ENCODE data around the gene IGSF1. TPM values are rescaled to one million over a fixed set of nuclear protein-coding genes. Genes with fewer than 3 reads are reported as not detected.

IGSF1 gene
- total and polyA plus RNA-seq, 9 of the 15 experiments (the other 6 are each of a cell fraction or from before 2014, with no cell fraction given): 0.33 to 1.5 (median 1.0) TPM

DNA sequence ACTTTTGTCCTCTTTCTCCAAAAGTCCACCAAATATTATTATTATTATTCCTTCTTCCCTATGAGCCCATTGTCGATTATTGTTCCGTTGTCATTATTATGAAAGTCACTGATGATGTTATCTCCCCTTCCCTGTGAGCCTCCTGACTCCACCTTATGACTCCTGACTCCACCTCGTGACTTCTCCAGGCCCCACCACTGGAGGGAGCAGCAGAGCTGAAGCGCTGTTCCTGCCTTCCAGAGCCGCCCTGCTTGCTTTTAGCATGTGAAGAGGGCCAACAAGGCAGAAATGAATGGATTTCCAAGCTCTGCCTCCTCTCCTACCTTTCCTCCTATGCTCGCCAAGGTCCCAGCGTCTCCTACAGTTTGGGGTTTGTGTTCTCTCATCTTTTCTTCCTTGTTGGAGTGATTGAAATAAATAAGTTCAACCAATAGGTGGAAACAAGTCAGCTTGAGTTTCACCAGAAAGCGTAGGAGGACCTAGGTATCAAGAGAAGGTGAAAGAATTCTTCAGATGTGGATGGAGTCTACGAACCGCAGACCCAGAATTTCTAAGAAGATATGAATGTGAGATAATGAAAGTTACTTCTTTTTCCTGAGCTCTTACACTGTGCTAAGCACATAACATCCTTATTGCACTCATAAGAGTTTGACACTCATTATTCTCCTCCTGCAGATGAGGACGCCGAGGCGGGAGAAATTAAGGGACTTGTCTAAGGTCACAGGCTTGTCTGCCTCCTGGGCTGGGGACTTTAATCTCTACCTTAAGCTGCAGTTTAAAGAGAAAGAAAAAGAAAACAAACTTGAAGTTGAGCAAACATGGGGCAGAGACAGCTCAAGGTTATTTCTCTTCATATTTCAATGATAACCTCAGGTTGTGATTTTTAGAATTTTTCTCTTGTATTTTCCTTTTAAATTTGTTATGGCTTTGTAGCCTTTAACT lies 26.1 kb downstream of the IGSF1 start (continued):
- TF ChIP-seq, protein P1, sequence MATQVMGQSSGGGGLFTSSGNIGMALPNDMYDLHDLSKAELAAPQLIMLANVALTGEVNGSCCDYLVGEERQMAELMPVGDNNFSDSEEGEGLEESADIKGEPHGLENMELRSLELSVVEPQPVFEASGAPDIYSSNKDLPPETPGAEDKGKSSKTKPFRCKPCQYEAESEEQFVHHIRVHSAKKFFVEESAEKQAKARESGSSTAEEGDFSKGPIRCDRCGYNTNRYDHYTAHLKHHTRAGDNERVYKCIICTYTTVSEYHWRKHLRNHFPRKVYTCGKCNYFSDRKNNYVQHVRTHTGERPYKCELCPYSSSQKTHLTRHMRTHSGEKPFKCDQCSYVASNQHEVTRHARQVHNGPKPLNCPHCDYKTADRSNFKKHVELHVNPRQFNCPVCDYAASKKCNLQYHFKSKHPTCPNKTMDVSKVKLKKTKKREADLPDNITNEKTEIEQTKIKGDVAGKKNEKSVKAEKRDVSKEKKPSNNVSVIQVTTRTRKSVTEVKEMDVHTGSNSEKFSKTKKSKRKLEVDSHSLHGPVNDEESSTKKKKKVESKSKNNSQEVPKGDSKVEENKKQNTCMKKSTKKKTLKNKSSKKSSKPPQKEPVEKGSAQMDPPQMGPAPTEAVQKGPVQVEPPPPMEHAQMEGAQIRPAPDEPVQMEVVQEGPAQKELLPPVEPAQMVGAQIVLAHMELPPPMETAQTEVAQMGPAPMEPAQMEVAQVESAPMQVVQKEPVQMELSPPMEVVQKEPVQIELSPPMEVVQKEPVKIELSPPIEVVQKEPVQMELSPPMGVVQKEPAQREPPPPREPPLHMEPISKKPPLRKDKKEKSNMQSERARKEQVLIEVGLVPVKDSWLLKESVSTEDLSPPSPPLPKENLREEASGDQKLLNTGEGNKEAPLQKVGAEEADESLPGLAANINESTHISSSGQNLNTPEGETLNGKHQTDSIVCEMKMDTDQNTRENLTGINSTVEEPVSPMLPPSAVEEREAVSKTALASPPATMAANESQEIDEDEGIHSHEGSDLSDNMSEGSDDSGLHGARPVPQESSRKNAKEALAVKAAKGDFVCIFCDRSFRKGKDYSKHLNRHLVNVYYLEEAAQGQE (IDR thresholded peaks at IDR 0.05; ENCODE audit: borderline replicate concordance): peak; percentile 52; the same call in 1 of the 2 replicates
- TF ChIP-seq, protein P1 (CRISPR knock-in tag; IDR thresholded peaks at IDR 0.05; ENCODE audit: low read depth): no peak
- TF ChIP-seq, protein P2, sequence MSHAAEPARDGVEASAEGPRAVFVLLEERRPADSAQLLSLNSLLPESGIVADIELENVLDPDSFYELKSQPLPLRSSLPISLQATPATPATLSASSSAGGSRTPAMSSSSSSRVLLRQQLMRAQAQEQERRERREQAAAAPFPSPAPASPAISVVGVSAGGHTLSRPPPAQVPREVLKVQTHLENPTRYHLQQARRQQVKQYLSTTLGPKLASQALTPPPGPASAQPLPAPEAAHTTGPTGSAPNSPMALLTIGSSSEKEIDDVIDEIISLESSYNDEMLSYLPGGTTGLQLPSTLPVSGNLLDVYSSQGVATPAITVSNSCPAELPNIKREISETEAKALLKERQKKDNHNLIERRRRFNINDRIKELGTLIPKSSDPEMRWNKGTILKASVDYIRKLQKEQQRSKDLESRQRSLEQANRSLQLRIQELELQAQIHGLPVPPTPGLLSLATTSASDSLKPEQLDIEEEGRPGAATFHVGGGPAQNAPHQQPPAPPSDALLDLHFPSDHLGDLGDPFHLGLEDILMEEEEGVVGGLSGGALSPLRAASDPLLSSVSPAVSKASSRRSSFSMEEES (CRISPR knock-in tag; IDR thresholded peaks at IDR 0.05): peak; percentile 82
- peak; percentile 69 to 74 for TF ChIP-seq RAD21 (CRISPR knock-in tag; conservative IDR thresholded peaks at IDR 0.05 in 1 of 2, IDR thresholded peaks at IDR 0.05 in 1 of 2)

All from K562 (cell line).